Osteocyte (in vitro differentiated cells): Measurements from ENCODE around the gene TNK2. TPM values are rescaled to one million over a fixed set of nuclear protein-coding genes. Genes with fewer than 3 reads are reported as not detected.
"Not testable (repeated sequence)": the region's sequence is repeated elsewhere in the genome, so short reads cannot be mapped to it uniquely, and the experiment has no call there.

ENCODE experiments used
- DNase-seq: peaks from one replicate; pipeline ENCODE4 v3.0.0; 2021; ENCODE audit warnings: mixed read lengths; ENCODE audit not compliant: unreplicated experiment; ENCODE audit errors: extremely low spot score
- H3K27ac Mint-ChIP-seq: one replicate; pipeline ENCODE4 v1.8.0; 2021; ENCODE audit warnings: mild to moderate bottlenecking, mixed read lengths; ENCODE audit not compliant: unreplicated experiment
- H3K27me3 Mint-ChIP-seq: one replicate; pipeline ENCODE4 v1.8.0; 2021; ENCODE audit warnings: mixed read lengths; ENCODE audit not compliant: unreplicated experiment
- H3K36me3 Mint-ChIP-seq: one replicate; pipeline ENCODE4 v1.8.0; 2021; ENCODE audit warnings: mixed read lengths; ENCODE audit not compliant: unreplicated experiment
- H3K4me1 Mint-ChIP-seq: one replicate; pipeline ENCODE4 v1.8.0; 2021; ENCODE audit warnings: mixed read lengths; ENCODE audit not compliant: unreplicated experiment
- H3K4me3 Mint-ChIP-seq: one replicate; pipeline ENCODE4 v1.8.0; 2021; ENCODE audit warnings: mild to moderate bottlenecking, moderate library complexity, mixed read lengths; ENCODE audit not compliant: unreplicated experiment
- H3K9me3 Mint-ChIP-seq: one replicate; pipeline ENCODE4 v1.8.0; 2021; ENCODE audit warnings: mixed read lengths; ENCODE audit not compliant: unreplicated experiment
- total RNA-seq: library from RNA; stranded (reverse); gene quantifications from 2 replicates; pipeline ENCODE4 v1.2.1, GENCODE V29; 2021
- TF ChIP-seq, protein P1 (sequence below): fragments of 200-600 bp; sonication (generic); IDR thresholded peaks from 2 replicates; pipeline ENCODE4 v1.5.0; 2021; ENCODE audit warnings: antibody characterized with exemption, mild to moderate bottlenecking, moderate library complexity

Gene TNK2
- total RNA-seq, 1 donor from 2014 or later, result 54.2 TPM

DNA sequence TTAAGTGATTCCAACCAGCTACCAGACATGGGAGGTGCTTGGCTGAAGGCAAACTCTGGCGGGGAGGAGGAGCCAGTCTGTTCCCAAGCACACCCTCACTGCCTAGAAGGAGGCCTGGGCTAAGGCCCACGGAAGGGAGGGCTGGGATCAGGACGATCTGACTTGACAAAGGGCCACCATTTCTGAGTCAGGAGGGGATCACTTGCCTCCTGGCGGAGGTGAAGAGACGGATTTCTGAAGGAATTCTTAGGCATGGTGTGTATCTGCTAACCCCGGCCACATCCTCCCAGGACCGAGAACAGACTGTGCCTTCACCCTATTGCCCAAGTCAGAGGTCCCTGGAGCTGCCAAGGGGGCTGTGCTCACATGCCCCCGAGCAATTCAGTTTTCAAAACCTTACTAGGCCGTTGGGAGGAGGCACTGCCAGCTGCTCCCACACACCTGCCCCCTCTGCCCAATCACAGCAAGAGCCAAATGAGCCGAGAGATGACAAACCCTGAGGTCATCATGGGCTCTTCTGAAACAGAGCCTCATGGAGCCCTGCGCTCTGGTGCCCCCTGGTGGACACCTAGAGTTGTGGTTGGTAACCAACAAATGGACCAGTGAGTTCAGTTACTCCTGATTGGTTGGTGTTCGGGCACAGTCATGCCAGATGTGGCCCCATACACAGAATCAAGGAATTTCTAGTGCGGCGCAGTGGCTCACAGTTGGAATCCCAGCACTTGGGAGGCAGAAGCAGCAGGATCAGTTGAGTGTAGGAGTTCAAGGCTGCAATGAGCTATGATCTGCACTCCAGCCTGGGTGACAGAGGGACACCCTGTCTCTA is 6.5 kb upstream of the TNK2 start:
- Mint-ChIP-seq H3K27me3 (peaks cover 17% of the 10 kb centered on the region), H3K27ac (peak overlapping the region; percentile 56), H3K9me3 (no peaks in the 10 kb centered on the region), H3K4me1 (peaks cover 13% of the 10 kb centered on the region), H3K4me3 (no peak overlapping the region), H3K36me3 (no peaks in the 10 kb centered on the region)
- peak; percentile 95 for DNase-seq
- TF ChIP-seq, protein P1, sequence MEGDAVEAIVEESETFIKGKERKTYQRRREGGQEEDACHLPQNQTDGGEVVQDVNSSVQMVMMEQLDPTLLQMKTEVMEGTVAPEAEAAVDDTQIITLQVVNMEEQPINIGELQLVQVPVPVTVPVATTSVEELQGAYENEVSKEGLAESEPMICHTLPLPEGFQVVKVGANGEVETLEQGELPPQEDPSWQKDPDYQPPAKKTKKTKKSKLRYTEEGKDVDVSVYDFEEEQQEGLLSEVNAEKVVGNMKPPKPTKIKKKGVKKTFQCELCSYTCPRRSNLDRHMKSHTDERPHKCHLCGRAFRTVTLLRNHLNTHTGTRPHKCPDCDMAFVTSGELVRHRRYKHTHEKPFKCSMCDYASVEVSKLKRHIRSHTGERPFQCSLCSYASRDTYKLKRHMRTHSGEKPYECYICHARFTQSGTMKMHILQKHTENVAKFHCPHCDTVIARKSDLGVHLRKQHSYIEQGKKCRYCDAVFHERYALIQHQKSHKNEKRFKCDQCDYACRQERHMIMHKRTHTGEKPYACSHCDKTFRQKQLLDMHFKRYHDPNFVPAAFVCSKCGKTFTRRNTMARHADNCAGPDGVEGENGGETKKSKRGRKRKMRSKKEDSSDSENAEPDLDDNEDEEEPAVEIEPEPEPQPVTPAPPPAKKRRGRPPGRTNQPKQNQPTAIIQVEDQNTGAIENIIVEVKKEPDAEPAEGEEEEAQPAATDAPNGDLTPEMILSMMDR, result peak; percentile 95

DNA sequence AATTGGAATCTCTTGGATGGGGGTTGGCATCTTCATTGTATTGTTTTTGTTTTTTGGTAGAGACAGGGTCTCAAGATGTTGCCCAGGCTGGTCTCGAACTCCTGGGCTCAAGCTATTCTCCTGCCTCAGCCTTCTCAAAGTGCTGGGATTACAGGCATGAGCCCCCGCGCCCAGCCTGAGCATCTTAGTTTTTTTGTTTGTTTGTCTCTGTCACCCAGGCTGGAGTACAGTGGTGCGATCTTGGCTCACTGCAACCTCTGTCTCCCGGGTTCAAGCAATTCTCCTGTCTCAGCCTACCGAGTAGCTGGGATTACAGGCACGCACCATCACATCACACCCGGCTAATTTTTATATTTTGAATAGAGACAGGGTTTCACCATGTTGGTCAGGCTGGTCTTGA is 5.8 kb upstream of the TNK2 start:
- DNase-seq, H3K4me3 Mint-ChIP-seq, H3K36me3 Mint-ChIP-seq, H3K9me3 Mint-ChIP-seq: not testable (repeated sequence)
- H3K4me1 Mint-ChIP-seq, result peaks cover 14% of the 10 kb centered on the region
- peaks cover 17% of the 10 kb centered on the region for H3K27me3 Mint-ChIP-seq
- H3K27ac Mint-ChIP-seq, result peak overlapping the region; percentile 56

DNA sequence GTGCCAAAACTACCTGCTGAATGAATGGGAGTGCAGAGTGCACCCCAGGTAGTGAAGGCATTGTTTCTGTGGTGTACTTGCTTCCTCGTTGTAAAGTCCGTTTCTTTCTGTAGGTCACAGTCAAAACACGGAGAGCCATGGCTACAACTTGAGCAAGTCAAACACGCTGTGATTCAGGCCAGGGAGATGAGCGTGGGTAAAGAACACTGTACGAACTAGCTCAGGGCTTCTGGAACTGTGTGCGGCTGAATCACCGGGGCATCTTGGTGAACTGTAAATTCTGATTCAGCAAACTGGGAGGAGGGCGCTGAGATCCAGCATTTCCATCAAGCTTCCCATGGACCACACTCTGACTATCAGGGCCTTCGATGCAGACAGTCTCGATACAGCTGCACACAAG is 5.0 kb upstream of the TNK2 start:
- H3K36me3 Mint-ChIP-seq, result no peaks in the 10 kb centered on the region
- H3K4me3 Mint-ChIP-seq, result no peak overlapping the region
- TF ChIP-seq, protein P1, result no peak
- no peaks in the 10 kb centered on the region for H3K9me3 Mint-ChIP-seq
- peaks cover 14% of the 10 kb centered on the region for H3K27me3 Mint-ChIP-seq
- H3K27ac Mint-ChIP-seq, result no peak overlapping the region
- peaks cover 14% of the 10 kb centered on the region for H3K4me1 Mint-ChIP-seq
- DNase-seq, result no peak

GRCh38 chr3:195911946-195912270 is 3.6 kb upstream of the TNK2 start:
- DNase-seq, result no peak
- H3K9me3 Mint-ChIP-seq, result no peaks in the 10 kb centered on the region
- peaks cover 28% of the 10 kb centered on the region for H3K4me1 Mint-ChIP-seq
- no peaks in the 10 kb centered on the region for H3K36me3 Mint-ChIP-seq
- H3K4me3 Mint-ChIP-seq, result no peak overlapping the region
- H3K27me3 Mint-ChIP-seq, result peaks cover 6% of the 10 kb centered on the region
- TF ChIP-seq, protein P1, result no peak
- H3K27ac Mint-ChIP-seq, result no peak overlapping the region

GRCh38 chr3:195911041-195911945 is 2.9 kb upstream of the TNK2 start:
- no peaks in the 10 kb centered on the region for H3K9me3 Mint-ChIP-seq
- H3K27ac Mint-ChIP-seq, result no peak overlapping the region
- no peak for DNase-seq
- no peak overlapping the region for H3K4me3 Mint-ChIP-seq
- H3K4me1 Mint-ChIP-seq, result peaks cover 34% of the 10 kb centered on the region
- peaks cover 1% of the 10 kb centered on the region for H3K27me3 Mint-ChIP-seq
- TF ChIP-seq, protein P1, result no peak
- no peaks in the 10 kb centered on the region for H3K36me3 Mint-ChIP-seq
